HepG2 (cell line): ENCODE data around the gene PPM1H. TPM values are rescaled to one million over a fixed set of nuclear protein-coding genes. Genes with fewer than 3 reads are reported as not detected.

ENCODE experiments used
- ATAC-seq: fragments of 200-7000 bp; cut with Tn5 transposase; 3 replicates; pipeline ENCODE4 v1.9.1; 2020; ENCODE audit warnings: mild to moderate bottlenecking, moderate library complexity
- BruUV-seq: library from RNA; stranded (reverse); fragments of 400-500 nt; replicated peaks from 2 replicates; lab custom pipeline; 2021; lab: Mats Ljungman, UMichigan
- CTCF ChIA-PET: fragments of 300-600 bp; formaldehyde crosslinking; extraction: SDS; loops from one replicate; lab custom pipeline; 2021; ENCODE audit warnings: low total read pairs, inconsistent platforms, low intra/inter-chr PET ratio; lab: Yijun Ruan, JAX
- POLR2A ChIA-PET: fragments of 350-600 bp; sonication (Branson Sonifier 250); formaldehyde crosslinking; loops from one replicate; lab custom pipeline; 2020; ENCODE audit warnings: antibody characterized with exemption, inconsistent platforms; lab: Yijun Ruan, JAX
- DNase-seq: peaks from one replicate; pipeline ENCODE4 v3.0.0-alpha.2; 2015; ENCODE audit warnings: low spot score
- FAIRE-seq: peaks from 3 replicates; lab custom pipeline; 2011; peaks lifted over from hg19 to GRCh38; lab: Jason Lieb, UNC
- H2AFZ ChIP-seq: one replicate; pipeline ENCODE4 v1.6.1; 2011; ENCODE audit warnings: low read length, inconsistent platforms
- H3K27ac ChIP-seq: fragments of 300-600 bp; 3 replicates; pipeline ENCODE4 v1.8.0; 2011; ENCODE audit warnings: mixed run types, mild to moderate bottlenecking, mixed read lengths, low read length, inconsistent platforms; ENCODE audit not compliant: insufficient read depth; ENCODE audit errors: extremely low read length
- H3K27me3 ChIP-seq, 2 experiments: fragments of 200-600 bp in 1 of 2; 2 replicates in 1 of 2; 3 replicates in 1 of 2; pipeline versions ENCODE4 v1.6.0 to v1.8.0; 2011; ENCODE audit warnings: low read length in 2 of 2, mild to moderate bottlenecking in 2 of 2, moderate library complexity in 2 of 2, inconsistent platforms in 1 of 2; ENCODE audit not compliant: insufficient read depth in 2 of 2, control insufficient read depth in 1 of 2
- H3K36me3 ChIP-seq, 2 experiments: fragments of 200-600 bp in 1 of 2; replicated peaks in 1 of 2; 2 replicates in 1 of 2; 3 replicates in 1 of 2; pipeline versions ENCODE4 v1.5.1 to v1.8.0; 2011; ENCODE audit warnings: low read length in 2 of 2, inconsistent platforms in 1 of 2; ENCODE audit not compliant: insufficient read depth in 2 of 2, control insufficient read depth in 1 of 2
- H3K4me1 ChIP-seq: 2 replicates; pipeline ENCODE4 v1.5.1; 2012; ENCODE audit warnings: low read length, inconsistent platforms; ENCODE audit not compliant: insufficient read depth
- H3K4me2 ChIP-seq: 2 replicates; pipeline ENCODE4 v1.6.0; 2011; ENCODE audit warnings: low read depth, low read length, inconsistent platforms
- H3K4me3 ChIP-seq, 3 experiments: fragments of 200-600 bp in 1 of 3; sonication (generic), shearing (Covaris generic) in 1 of 3; replicated peaks in 1 of 3; 2 replicates each; pipeline ENCODE4 v1.5.1; 2011 to 2016; ENCODE audit warnings: low read length in 3 of 3, inconsistent platforms in 2 of 3, low read depth in 2 of 3, mild to moderate bottlenecking in 2 of 3, control low read depth in 1 of 3, mixed read lengths in 1 of 3; ENCODE audit not compliant: insufficient read depth in 1 of 3
- H3K79me2 ChIP-seq: one replicate; pipeline ENCODE4 v1.6.1; 2011; ENCODE audit warnings: low read length, inconsistent platforms; ENCODE audit not compliant: insufficient read depth
- H3K9ac ChIP-seq: 2 replicates; pipeline ENCODE4 v1.6.0; 2011; ENCODE audit warnings: mild to moderate bottlenecking, low read depth, low read length, inconsistent platforms; ENCODE audit not compliant: insufficient read depth
- H3K9me3 ChIP-seq: 2 replicates; pipeline ENCODE4 v1.5.1; 2012; ENCODE audit warnings: mild to moderate bottlenecking, low read length
- H4K20me1 ChIP-seq: 2 replicates; pipeline ENCODE4 v1.6.0; 2011; ENCODE audit warnings: inconsistent platforms, mild to moderate bottlenecking, low read length, moderate library complexity; ENCODE audit not compliant: insufficient read depth
- CEBPZ ChIP-seq: IDR thresholded peaks from 2 replicates; pipeline ENCODE4 v1.6.1; 2012; ENCODE audit warnings: low read length, improper control_type of control experiment
- EED ChIP-seq: sonication (generic); formaldehyde crosslinking; IDR thresholded peaks from 2 replicates; pipeline ENCODE4 v1.5.0; 2020; ENCODE audit warnings: mild to moderate bottlenecking, missing genetic modification reagents
- HOXA5 ChIP-seq: sonication (generic); formaldehyde crosslinking; IDR thresholded peaks from 2 replicates; pipeline ENCODE4 v1.4.0; 2020; ENCODE audit warnings: missing genetic modification reagents
- JARID2 ChIP-seq: sonication (generic); formaldehyde crosslinking; IDR thresholded peaks from 2 replicates; pipeline ENCODE4 v1.8.1; 2023; ENCODE audit warnings: missing genetic modification reagents, inconsistent platforms; ENCODE audit not compliant: insufficient replicate concordance
- KDM2A ChIP-seq: sonication (generic); formaldehyde crosslinking; IDR thresholded peaks from 2 replicates; pipeline ENCODE4 v1.4.0; 2020; ENCODE audit warnings: low read depth, missing genetic modification reagents, borderline replicate concordance
- NFATC3 ChIP-seq: sonication (generic); formaldehyde crosslinking; IDR thresholded peaks from 2 replicates; pipeline ENCODE4 v1.5.1; 2020; ENCODE audit warnings: mild to moderate bottlenecking, missing genetic modification reagents
- SIN3A ChIP-seq: IDR thresholded peaks from 2 replicates; pipeline ENCODE4 v1.6.1; 2011; ENCODE audit warnings: low read depth, mild to moderate bottlenecking, control low read depth, low read length, borderline replicate concordance
- SMC3 ChIP-seq: IDR thresholded peaks from 2 replicates; pipeline ENCODE4 v1.6.1; 2011; ENCODE audit warnings: low read length, improper control_type of control experiment
- SRSF4 ChIP-seq: fragments of 200-400 bp; formaldehyde crosslinking; IDR thresholded peaks from one replicate; pipeline ENCODE4 v1.6.1; 2018; ENCODE audit warnings: mild to moderate bottlenecking, low read depth, low read length, moderate library complexity; ENCODE audit not compliant: poor library complexity, severe bottlenecking
- STAT5B ChIP-seq: sonication (generic); formaldehyde crosslinking; IDR thresholded peaks from 2 replicates; pipeline ENCODE4 v1.4.0; 2020; ENCODE audit warnings: missing genetic modification reagents
- TCF12 ChIP-seq, 2 experiments: fragments of 450-650 bp in 1 of 2; sonication (generic) in 1 of 2; formaldehyde crosslinking in 1 of 2; IDR thresholded peaks; 2 replicates each; pipeline versions ENCODE4 v1.6.1 to v1.8.0; 2017 to 2022; ENCODE audit warnings: antibody characterized with exemption in 1 of 2, mild to moderate bottlenecking in 1 of 2, missing genetic modification reagents in 1 of 2, moderate library complexity in 1 of 2
- ZFP36L1 ChIP-seq: sonication (generic); formaldehyde crosslinking; IDR thresholded peaks from 2 replicates; pipeline ENCODE4 v1.8.0; 2022; ENCODE audit warnings: mild to moderate bottlenecking, missing genetic modification reagents, moderate library complexity
- ZNF335 ChIP-seq: sonication (generic); formaldehyde crosslinking; IDR thresholded peaks from 2 replicates; pipeline ENCODE4 v1.4.0; 2020; ENCODE audit warnings: missing genetic modification reagents
- WGBS: methylation state at CpG from one replicate; pipeline ENCODE4 v1.1.6; 2017; ENCODE audit warnings: low lambda C conversion rate; 5-methylcytosine and 5-hydroxymethylcytosine counted together
- in situ Hi-C: cut with HindIII; loops from 2 replicates; pipeline ENCODE4 v1.10.0; 2017; ENCODE audit warnings: low pct_unique_long_range_greater_than_20kb; ENCODE audit not compliant: extremely low pct_ligation_motif_present
- intact Hi-C: fragments of 100-400 bp; cut with micrococcal nuclease; formaldehyde crosslinking; loops from one replicate; pipeline ENCODE4 v1.10.0; 2022; ENCODE audit not compliant: unreplicated experiment
- polyA plus RNA-seq, 8 experiments: library from polyadenylated mRNA; depleted of rRNA in 3 of 8; stranded (reverse) in 7 of 8; unstranded in 1 of 8; fragments of >200 nt; fragmentation: Illumina TruSeq in 4 of 8; extraction: Trizol in 4 of 8; gene quantifications; 2 replicates each; pipeline versions ENCODE4 v1.2.1 to v1.2.3, GENCODE V29; 2011 to 2016; ENCODE audit warnings: low read depth in 4 of 8, missing spikeins in 1 of 8, mixed read lengths in 1 of 8; ENCODE audit not compliant: insufficient read depth in 1 of 8
- total RNA-seq, 5 experiments: library from RNA; depleted of rRNA; stranded (reverse); fragments of >200 nt; fragmentation: Illumina TruSeq; extraction: Trizol; gene quantifications; 2 replicates each; pipeline ENCODE4 v1.2.3, GENCODE V29; 2016; ENCODE audit warnings: low read depth in 1 of 5
- TF ChIP-seq, protein P1 (sequence below): sonication (generic); formaldehyde crosslinking; IDR thresholded peaks from 2 replicates; pipeline ENCODE4 v1.9.0; 2021; ENCODE audit warnings: mild to moderate bottlenecking, missing genetic modification reagents

Gene PPM1H
- total and polyA plus RNA-seq, 2 of the 13 experiments (the other 11 are each of a cell fraction or from before 2014, with no cell fraction given) = 29.1 to 38.1 TPM

DNA sequence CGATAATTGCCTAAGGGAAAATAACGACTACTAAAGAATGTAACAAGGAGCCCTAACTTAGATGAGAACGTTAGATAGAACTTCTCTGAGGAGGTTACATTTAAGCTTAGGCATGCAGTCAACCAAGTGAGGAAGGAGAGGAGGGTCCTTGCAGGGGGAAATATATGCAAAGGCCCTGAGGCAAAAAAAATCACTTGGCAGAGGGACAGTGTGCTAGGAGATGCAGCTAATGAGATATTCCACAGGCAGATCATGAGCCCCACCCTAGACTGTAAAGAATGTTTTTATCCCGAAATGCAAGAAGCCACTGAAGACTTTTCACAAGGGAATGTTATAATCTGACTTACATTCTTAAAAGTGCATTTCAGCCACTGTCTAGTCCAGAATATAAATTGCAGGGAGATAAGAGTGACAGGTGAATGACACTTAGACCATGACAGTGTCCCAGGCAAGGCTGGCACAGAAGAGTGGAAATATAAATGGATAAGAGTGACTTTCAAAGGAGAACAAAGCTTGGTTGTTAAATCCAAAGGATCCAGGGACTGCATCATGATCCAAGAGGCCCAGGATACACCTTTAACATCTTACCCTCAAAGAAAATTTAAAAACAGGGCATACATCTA, 61.0 kb downstream of the PPM1H start:
- H3K79me2 ChIP-seq = peaks cover 60% of the 10 kb centered on the region
- no peak overlapping the region for H3K27ac ChIP-seq
- intact Hi-C loops (no loop called here), in situ Hi-C loops (no loop called here)
- ATAC-seq = no peak
- peaks cover 18% of the 10 kb centered on the region for H3K4me1 ChIP-seq
- H3K9me3 ChIP-seq = no peaks in the 10 kb centered on the region
- no peak overlapping the region for H2AFZ ChIP-seq
- H3K4me2 ChIP-seq = no peak overlapping the region
- no peaks in the 10 kb centered on the region for H4K20me1 ChIP-seq
- H3K9ac ChIP-seq = no peak overlapping the region
- no TSS peak for BruUV-seq
- 94% methylated on average over 4 of the region's 4 CpGs for WGBS
- H3K27me3 ChIP-seq = no peaks in the 10 kb centered on the region
- no peak overlapping the region for H3K4me3 ChIP-seq
- ChIA-PET CTCF (no interaction called here), POLR2A (no interaction called here)
- no peak for TF ChIP-seq TCF12 (IDR thresholded peaks at IDR 0.05)
- TF ChIP-seq TCF12 (CRISPR knock-in tag; IDR thresholded peaks at IDR 0.05) = no peak
- TF ChIP-seq SRSF4 = no peak
- no peak for TF ChIP-seq SIN3A
- TF ChIP-seq, protein P1, sequence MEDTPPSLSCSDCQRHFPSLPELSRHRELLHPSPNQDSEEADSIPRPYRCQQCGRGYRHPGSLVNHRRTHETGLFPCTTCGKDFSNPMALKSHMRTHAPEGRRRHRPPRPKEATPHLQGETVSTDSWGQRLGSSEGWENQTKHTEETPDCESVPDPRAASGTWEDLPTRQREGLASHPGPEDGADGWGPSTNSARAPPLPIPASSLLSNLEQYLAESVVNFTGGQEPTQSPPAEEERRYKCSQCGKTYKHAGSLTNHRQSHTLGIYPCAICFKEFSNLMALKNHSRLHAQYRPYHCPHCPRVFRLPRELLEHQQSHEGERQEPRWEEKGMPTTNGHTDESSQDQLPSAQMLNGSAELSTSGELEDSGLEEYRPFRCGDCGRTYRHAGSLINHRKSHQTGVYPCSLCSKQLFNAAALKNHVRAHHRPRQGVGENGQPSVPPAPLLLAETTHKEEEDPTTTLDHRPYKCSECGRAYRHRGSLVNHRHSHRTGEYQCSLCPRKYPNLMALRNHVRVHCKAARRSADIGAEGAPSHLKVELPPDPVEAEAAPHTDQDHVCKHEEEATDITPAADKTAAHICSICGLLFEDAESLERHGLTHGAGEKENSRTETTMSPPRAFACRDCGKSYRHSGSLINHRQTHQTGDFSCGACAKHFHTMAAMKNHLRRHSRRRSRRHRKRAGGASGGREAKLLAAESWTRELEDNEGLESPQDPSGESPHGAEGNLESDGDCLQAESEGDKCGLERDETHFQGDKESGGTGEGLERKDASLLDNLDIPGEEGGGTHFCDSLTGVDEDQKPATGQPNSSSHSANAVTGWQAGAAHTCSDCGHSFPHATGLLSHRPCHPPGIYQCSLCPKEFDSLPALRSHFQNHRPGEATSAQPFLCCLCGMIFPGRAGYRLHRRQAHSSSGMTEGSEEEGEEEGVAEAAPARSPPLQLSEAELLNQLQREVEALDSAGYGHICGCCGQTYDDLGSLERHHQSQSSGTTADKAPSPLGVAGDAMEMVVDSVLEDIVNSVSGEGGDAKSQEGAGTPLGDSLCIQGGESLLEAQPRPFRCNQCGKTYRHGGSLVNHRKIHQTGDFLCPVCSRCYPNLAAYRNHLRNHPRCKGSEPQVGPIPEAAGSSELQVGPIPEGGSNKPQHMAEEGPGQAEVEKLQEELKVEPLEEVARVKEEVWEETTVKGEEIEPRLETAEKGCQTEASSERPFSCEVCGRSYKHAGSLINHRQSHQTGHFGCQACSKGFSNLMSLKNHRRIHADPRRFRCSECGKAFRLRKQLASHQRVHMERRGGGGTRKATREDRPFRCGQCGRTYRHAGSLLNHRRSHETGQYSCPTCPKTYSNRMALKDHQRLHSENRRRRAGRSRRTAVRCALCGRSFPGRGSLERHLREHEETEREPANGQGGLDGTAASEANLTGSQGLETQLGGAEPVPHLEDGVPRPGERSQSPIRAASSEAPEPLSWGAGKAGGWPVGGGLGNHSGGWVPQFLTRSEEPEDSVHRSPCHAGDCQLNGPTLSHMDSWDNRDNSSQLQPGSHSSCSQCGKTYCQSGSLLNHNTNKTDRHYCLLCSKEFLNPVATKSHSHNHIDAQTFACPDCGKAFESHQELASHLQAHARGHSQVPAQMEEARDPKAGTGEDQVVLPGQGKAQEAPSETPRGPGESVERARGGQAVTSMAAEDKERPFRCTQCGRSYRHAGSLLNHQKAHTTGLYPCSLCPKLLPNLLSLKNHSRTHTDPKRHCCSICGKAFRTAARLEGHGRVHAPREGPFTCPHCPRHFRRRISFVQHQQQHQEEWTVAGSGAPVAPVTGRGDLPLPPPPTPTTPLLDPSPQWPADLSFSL (CRISPR knock-in tag) = no peak
- no peak for TF ChIP-seq NFATC3 (CRISPR knock-in tag)
- no peak for TF ChIP-seq STAT5B (CRISPR knock-in tag)
- TF ChIP-seq CEBPZ = no peak
- TF ChIP-seq SMC3 = no peak
- TF ChIP-seq JARID2 (CRISPR knock-in tag) = no peak
- TF ChIP-seq ZNF335 (CRISPR knock-in tag) = no peak
- TF ChIP-seq EED (CRISPR knock-in tag) = no peak
- TF ChIP-seq KDM2A (CRISPR knock-in tag) = no peak
- TF ChIP-seq HOXA5 = no peak
- no peak for TF ChIP-seq ZFP36L1 (CRISPR knock-in tag)
- DNase-seq = no peak
- peaks cover 10 to 35% of the 10 kb centered on the region in 2 experiments for H3K36me3 ChIP-seq
- no peak for FAIRE-seq
